HCT116 (cell line): ENCODE data around the gene S100A7A. TPM values are rescaled to one million over a fixed set of nuclear protein-coding genes. Genes with fewer than 3 reads are reported as not detected.

Experiments used
- ATAC-seq: fragments of 200-7000 bp; cut with Tn5 transposase; 2 replicates; pipeline ENCODE4 v1.9.1; 2020; ENCODE audit warnings: mild to moderate bottlenecking, moderate library complexity
- BruUV-seq: library from RNA; stranded (reverse); fragments of 400-500 nt; replicated peaks from 2 replicates; lab custom pipeline; 2021; lab: Mats Ljungman, UMichigan
- CTCF ChIA-PET: fragments of 300-600 bp; sonication (Branson Sonifier 250); formaldehyde crosslinking; loops from one replicate; lab custom pipeline; 2021; ENCODE audit warnings: antibody characterized with exemption; lab: Charles Lee
- POLR2A ChIA-PET: fragments of 300-600, 350-600 bp; sonication (Branson Sonifier 250); formaldehyde crosslinking; loops from one replicate; lab custom pipeline; 2021; ENCODE audit warnings: antibody characterized with exemption; lab: Charles Lee
- RAD21 ChIA-PET, 2 experiments: fragments of 300-600 bp; sonication (Branson Sonifier 250); formaldehyde crosslinking; loops; one replicate each; lab custom pipeline; 2023; ENCODE audit warnings: low total read pairs in 2 of 2; ENCODE audit not compliant: uncharacterized antibody in 2 of 2, unreplicated experiment in 2 of 2, low non-redundant PET in 1 of 2; lab: Charles Lee
- DNase-seq: peaks from one replicate; pipeline ENCODE4 v3.0.0-alpha.2; 2010; ENCODE audit warnings: low read depth, low spot score
- H2AFZ ChIP-seq: fragments of 200-600 bp; shearing (Covaris generic), sonication (generic); 2 replicates; pipeline ENCODE4 v1.6.1; 2017; ENCODE audit warnings: low read depth, mixed run types, mixed read lengths, antibody characterized with exemption, low read length; ENCODE audit not compliant: poor library complexity, severe bottlenecking
- H3K27ac ChIP-seq: 2 replicates; pipeline ENCODE4 v1.5.1; 2012; ENCODE audit warnings: low read depth, low read length
- H3K27me3 ChIP-seq: fragments of 200-600 bp; sonication (generic); 2 replicates; pipeline ENCODE4 v1.6.1; 2016; ENCODE audit warnings: mixed run types, low read length, mixed read lengths; ENCODE audit not compliant: insufficient read depth
- H3K36me3 ChIP-seq, 2 experiments: fragments of 200-500 bp in 1 of 2; fragments of 200-600 bp in 1 of 2; sonication (Bioruptor generic) in 1 of 2; sonication (generic) in 1 of 2; 2 replicates each; pipeline versions ENCODE4 v1.5.1 to v1.6.1; 2014 to 2016; ENCODE audit warnings: low read length in 2 of 2, inconsistent platforms in 1 of 2, mixed read lengths in 1 of 2, mixed run types in 1 of 2; ENCODE audit not compliant: insufficient read depth in 2 of 2, control insufficient read depth in 1 of 2
- H3K4me1 ChIP-seq, 2 experiments: fragments of 200-600 bp in 1 of 2; sonication (generic) in 1 of 2; 2 replicates each; pipeline versions ENCODE4 v1.5.1 to v1.6.1; 2012 to 2017; ENCODE audit warnings: low read length in 2 of 2, inconsistent platforms in 1 of 2, mild to moderate bottlenecking in 1 of 2, mixed read lengths in 1 of 2, mixed run types in 1 of 2, moderate library complexity in 1 of 2; ENCODE audit not compliant: insufficient read depth in 2 of 2, control insufficient read depth in 1 of 2
- H3K4me2 ChIP-seq: fragments of 200-600 bp; sonication (generic); 2 replicates; pipeline ENCODE4 v1.6.1; 2017; ENCODE audit warnings: mixed run types, low read length, mixed read lengths
- H3K4me3 ChIP-seq, 2 experiments: fragments of 200-600 bp in 1 of 2; sonication (generic) in 1 of 2; replicated peaks in 1 of 2; 2 replicates each; pipeline ENCODE4 v1.5.1; 2011 to 2016; ENCODE audit warnings: low read length in 2 of 2, control low read depth in 1 of 2, low read depth in 1 of 2, mild to moderate bottlenecking in 1 of 2, mixed read lengths in 1 of 2, mixed run types in 1 of 2
- H3K79me2 ChIP-seq: fragments of 200-600 bp; sonication (generic); 2 replicates; pipeline ENCODE4 v1.6.1; 2017; ENCODE audit warnings: mild to moderate bottlenecking, mixed run types, low read length, moderate library complexity, mixed read lengths; ENCODE audit not compliant: insufficient read depth
- H3K9ac ChIP-seq: fragments of 200-600 bp; sonication (generic); 2 replicates; pipeline ENCODE4 v1.6.1; 2016; ENCODE audit warnings: low read length, mixed read lengths
- H3K9me2 ChIP-seq: fragments of 200-600 bp; sonication (generic), shearing (Covaris generic); 2 replicates; pipeline ENCODE4 v1.6.1; 2017; ENCODE audit warnings: mixed run types, mild to moderate bottlenecking, moderate library complexity; ENCODE audit not compliant: insufficient read depth
- H3K9me3 ChIP-seq, 2 experiments: fragments of 200-500 bp in 1 of 2; fragments of 200-600 bp in 1 of 2; sonication (Bioruptor generic) in 1 of 2; sonication (generic) in 1 of 2; 2 replicates each; pipeline ENCODE4 v1.6.1; 2014 to 2017; ENCODE audit warnings: low read length in 2 of 2, mixed read lengths in 2 of 2, inconsistent platforms in 1 of 2, low read depth in 1 of 2, mild to moderate bottlenecking in 1 of 2, mixed run types in 1 of 2, moderate library complexity in 1 of 2; ENCODE audit not compliant: control insufficient read depth in 1 of 2, insufficient read depth in 1 of 2
- H4K20me1 ChIP-seq: fragments of 200-600 bp; sonication (generic), shearing (Covaris generic); 2 replicates; pipeline ENCODE4 v1.6.1; 2017; ENCODE audit warnings: mixed run types, mild to moderate bottlenecking, moderate library complexity; ENCODE audit not compliant: insufficient read depth
- CBX3 ChIP-seq: IDR thresholded peaks from 2 replicates; pipeline ENCODE4 v1.6.1; 2012; ENCODE audit warnings: low read depth
- CEBPB ChIP-seq: IDR thresholded peaks from 2 replicates; pipeline ENCODE4 v1.6.1; 2012; ENCODE audit warnings: low read depth
- CTCF ChIP-seq, 3 experiments: fragments of 200-600 bp in 1 of 3; sonication (generic) in 1 of 3; IDR thresholded peaks in 2 of 3; conservative IDR thresholded peaks in 1 of 3; 2 replicates each; pipeline ENCODE4 v1.5.1; 2012 to 2017; ENCODE audit warnings: low read depth in 2 of 3, low read length in 2 of 3, antibody characterized with exemption in 1 of 3, borderline replicate concordance in 1 of 3, control low read depth in 1 of 3, mild to moderate bottlenecking in 1 of 3, mixed read lengths in 1 of 3, mixed run types in 1 of 3, moderate library complexity in 1 of 3; ENCODE audit not compliant: insufficient read depth in 1 of 3
- ELF1 ChIP-seq: IDR thresholded peaks from 2 replicates; pipeline ENCODE4 v1.6.1; 2012; ENCODE audit warnings: low read depth, borderline replicate concordance
- EZH2phosphoT487 ChIP-seq: fragments of 200-600 bp; IDR thresholded peaks from 2 replicates; pipeline ENCODE4 v1.6.1; 2018; ENCODE audit warnings: antibody characterized with exemption, borderline replicate concordance
- FOSL1 ChIP-seq: IDR thresholded peaks from 2 replicates; pipeline ENCODE4 v1.6.1; 2012; ENCODE audit warnings: low read depth
- JUND ChIP-seq: IDR thresholded peaks from 2 replicates; pipeline ENCODE4 v1.6.1; 2012
- MAX ChIP-seq: IDR thresholded peaks from 2 replicates; pipeline ENCODE4 v1.6.1; 2012
- POLR2A ChIP-seq: IDR thresholded peaks from 2 replicates; pipeline ENCODE4 v1.7.0; 2011; ENCODE audit warnings: borderline replicate concordance; ENCODE audit not compliant: insufficient read depth, insufficient read length; ENCODE audit errors: extremely low read depth
- POLR2AphosphoS5 ChIP-seq: IDR thresholded peaks from 2 replicates; pipeline ENCODE4 v1.6.1; 2011; ENCODE audit warnings: mild to moderate bottlenecking, low read depth, low read length, moderate library complexity
- RAD21 ChIP-seq: IDR thresholded peaks from 2 replicates; pipeline ENCODE4 v1.6.1; 2012; ENCODE audit warnings: low read depth, mild to moderate bottlenecking
- REST ChIP-seq: IDR thresholded peaks from 2 replicates; pipeline ENCODE4 v1.6.1; 2012; ENCODE audit warnings: low read depth
- SIN3A ChIP-seq: IDR thresholded peaks from 2 replicates; pipeline ENCODE4 v1.6.1; 2012; ENCODE audit warnings: low read depth
- SP1 ChIP-seq: IDR thresholded peaks from 2 replicates; pipeline ENCODE4 v1.6.1; 2012; ENCODE audit warnings: low read depth
- SRF ChIP-seq: IDR thresholded peaks from 2 replicates; pipeline ENCODE4 v1.6.1; 2012; ENCODE audit warnings: low read depth
- TCF7L2 ChIP-seq: IDR thresholded peaks from 2 replicates; pipeline ENCODE4 v1.7.0; 2011; ENCODE audit warnings: borderline replicate concordance, inconsistent platforms; ENCODE audit not compliant: insufficient read depth, insufficient read length; ENCODE audit errors: extremely low read depth
- YY1 ChIP-seq: IDR thresholded peaks from 2 replicates; pipeline ENCODE4 v1.6.1; 2011; ENCODE audit warnings: low read length, low read depth, moderate library complexity, mild to moderate bottlenecking; ENCODE audit not compliant: insufficient replicate concordance; ENCODE audit errors: extremely low read depth
- ZBTB33 ChIP-seq: IDR thresholded peaks from 2 replicates; pipeline ENCODE4 v1.6.1; 2011; ENCODE audit warnings: mild to moderate bottlenecking, low read length, moderate library complexity; ENCODE audit not compliant: insufficient replicate concordance; ENCODE audit errors: extremely low read depth
- ZFX ChIP-seq: fragments of 450-650 bp; IDR thresholded peaks from 2 replicates; pipeline ENCODE4 v1.6.1; 2017
- ZNF274 ChIP-seq: fragments of 200-500 bp; sonication (Bioruptor generic); IDR thresholded peaks from 2 replicates; pipeline ENCODE4 v1.6.1; 2014; ENCODE audit warnings: mild to moderate bottlenecking, low read depth, low read length, inconsistent platforms
- intact Hi-C: fragments of 100-400 bp; cut with micrococcal nuclease; formaldehyde crosslinking; loops from 2 replicates; pipeline ENCODE4 v1.10.0; 2022
- total RNA-seq: library from RNA; stranded (reverse); gene quantifications from one replicate; pipeline ENCODE4 v1.2.1, GENCODE V29; 2021; ENCODE audit not compliant: unreplicated experiment

The S100A7A gene
- total RNA-seq, 1 experiment from 2014 or later, result not detected

GRCh38 chr1:153390938-153391710 lies 25.2 kb upstream of the S100A7A start, which contains the start of gene S100A8:
Gene S100A8, minus strand, starts transcription at chr1:153391073. Its CDS starts 538 bp downstream, at chr1:153390535.
- no peaks in the 10 kb centered on the region for H3K36me3 ChIP-seq
- CTCF ChIA-PET, result no interaction called here
- DNase-seq (no peak), ATAC-seq (no peak)
- RAD21 ChIA-PET, result no interaction called here
- H3K79me2 ChIP-seq, result no peaks in the 10 kb centered on the region
- no TSS peak for BruUV-seq
- POLR2A ChIA-PET, result no interaction called here
- H3K4me1 ChIP-seq, result no peaks in the 10 kb centered on the region
- H3K27ac ChIP-seq, result no peak within 1 kb of the TSS
- H3K9ac ChIP-seq, result no peak within 1 kb of the TSS
- intact Hi-C loops, result no loop called here
- H3K27me3 ChIP-seq, result peaks cover 76% of the 10 kb centered on the region
- H3K4me3 ChIP-seq, result no peak within 1 kb of the TSS
- no peak within 1 kb of the TSS for H3K4me2 ChIP-seq
- TF ChIP-seq EZH2phosphoT487 (no peak), RAD21 (no peak), ZBTB33 (no peak), FOSL1 (no peak), YY1 (no peak), SIN3A (no peak), ZFX (no peak), POLR2AphosphoS5 (no peak), REST (no peak), CTCF (IDR thresholded peaks at IDR 0.05 in 2 of 3, conservative IDR thresholded peaks at IDR 0.05 in 1 of 3; ENCODE audit: borderline replicate concordance in 1 of 3, insufficient read depth in 1 of 3, low read depth in 2 of 3, low read length in 2 of 3) (no peak), ELF1 (no peak), SRF (no peak), JUND (no peak), ZNF274 (no peak), CEBPB (no peak), POLR2A (no peak), TCF7L2 (no peak), SP1 (no peak), CBX3 (no peak), MAX (no peak)
- no peaks in the 10 kb centered on the region for H4K20me1 ChIP-seq
- no peaks in the 10 kb centered on the region for H3K9me3 ChIP-seq
- no peaks in the 10 kb centered on the region for H3K9me2 ChIP-seq
- H2AFZ ChIP-seq, result no peak within 1 kb of the TSS
